Transverse colon (tissue), 4 donors: ENCODE data around the gene AKAP6. TPM values are rescaled to one million over a fixed set of nuclear protein-coding genes. Genes with fewer than 3 reads are reported as not detected.

Experiments
- DNase-seq: peaks from one replicate; pipeline ENCODE4 v3.0.0-alpha.2; 2019
- H3K27ac ChIP-seq, 4 donors: fragments of 200-600 bp; sonication (generic); 2 replicates each; pipeline ENCODE4 v1.5.1; 2016 to 2018; ENCODE audit warnings: inconsistent platforms in 4 of 4
- H3K27me3 ChIP-seq: fragments of 200-600 bp; sonication (generic); 2 replicates; pipeline ENCODE4 v1.5.1; 2017; ENCODE audit warnings: inconsistent platforms
- H3K36me3 ChIP-seq, 4 donors: fragments of 200-600 bp; sonication (generic); 2 replicates each; pipeline ENCODE4 v1.5.1; 2017 to 2019; ENCODE audit warnings: inconsistent platforms in 4 of 4
- H3K4me1 ChIP-seq, 4 donors: fragments of 200-600 bp; sonication (generic); 2 replicates each; pipeline ENCODE4 v1.5.1; 2017 to 2020; ENCODE audit warnings: inconsistent platforms in 4 of 4
- H3K4me3 ChIP-seq, 4 donors: fragments of 200-600 bp; sonication (generic); 1 replicate in 1 of 4; 2 replicates in 3 of 4; pipeline versions ENCODE4 v1.5.1 to v1.6.1; 2017 to 2019; ENCODE audit warnings: inconsistent platforms in 4 of 4
- H3K9me3 ChIP-seq, 2 donors: fragments of 200-600 bp; sonication (generic); 2 replicates each; pipeline ENCODE4 v1.5.1; 2017 to 2019; ENCODE audit warnings: inconsistent platforms in 2 of 2
- CTCF ChIP-seq, 5 experiments: fragments of 200-600 bp in 3 of 5; fragments of 450-650 bp in 2 of 5; sonication (generic) in 3 of 5; IDR thresholded peaks; 1 replicate in 2 of 5; 2 replicates in 3 of 5; pipeline ENCODE4 v1.5.1; 2016 to 2017; ENCODE audit warnings: antibody characterized with exemption in 5 of 5, inconsistent platforms in 3 of 5, mild to moderate bottlenecking in 2 of 5, moderate library complexity in 1 of 5
- EP300 ChIP-seq: sonication (generic); formaldehyde crosslinking; IDR thresholded peaks from one replicate; pipeline ENCODE4 v1.6.1; 2017; ENCODE audit warnings: antibody characterized with exemption, low read depth
- POLR2A ChIP-seq: fragments of 450-650 bp; IDR thresholded peaks from one replicate; pipeline ENCODE4 v1.6.1; 2016; ENCODE audit warnings: antibody characterized with exemption, mild to moderate bottlenecking, moderate library complexity
- POLR2AphosphoS5 ChIP-seq, 3 donors: sonication (generic); formaldehyde crosslinking; IDR thresholded peaks; one replicate each; pipeline ENCODE4 v1.6.1; 2016; ENCODE audit warnings: antibody characterized with exemption in 3 of 3
- WGBS, 2 donors: methylation state at CpG; one replicate each; pipeline ENCODE4 v1.1.5; 2018; ENCODE audit warnings: low coverage in 1 of 2; 5-methylcytosine and 5-hydroxymethylcytosine counted together
- in situ Hi-C, 4 donors: fragments of 200-750 bp; cut with MboI; loops; one replicate each; pipeline versions ENCODE4 v1.15.0 to v1.15.1; 2017; ENCODE audit warnings: low sequenced_read_pairs in 3 of 4, low pct_ligation_motif_present in 1 of 4, low pct_unique_long_range_greater_than_20kb in 1 of 4
- intact Hi-C: fragments of 100-400 bp; cut with DNase I; formaldehyde crosslinking; loops from one replicate; pipeline ENCODE4 v1.15.1; 2023; ENCODE audit warnings: low total_unique reads
- total RNA-seq, 4 donors: library from RNA; depleted of rRNA; stranded (reverse); fragments of >200 nt; gene quantifications; one replicate each; pipeline ENCODE4 v1.1.0, GENCODE V29; 2016

Gene AKAP6
- total RNA-seq, 4 donors from 2014 or later = 6.3 to 16.7 (median 9.7) TPM

DNA sequence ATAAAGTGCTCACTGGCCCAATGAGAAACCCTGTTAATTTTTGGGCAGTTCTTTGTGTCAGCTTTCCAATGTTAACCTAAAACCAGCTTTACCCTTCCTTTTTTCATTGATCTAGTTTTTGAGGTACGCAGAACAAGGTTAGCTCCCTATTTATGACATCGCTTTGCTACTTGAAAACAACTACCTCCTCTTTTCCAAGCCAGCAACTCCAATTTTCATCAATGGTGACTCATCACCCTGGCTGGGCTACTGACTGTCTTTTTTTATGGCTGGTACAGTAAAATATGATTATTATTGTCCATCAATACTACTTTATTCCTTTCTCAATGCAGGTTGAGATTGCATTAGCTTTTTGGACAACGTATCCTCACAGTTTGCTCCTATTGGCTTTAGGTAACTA is 22.5 kb upstream of the AKAP6 start:
- peaks cover 5 to 26% (median 21%) of the 10 kb centered on the region in 4 donors for H3K4me1 ChIP-seq
- H3K4me3 ChIP-seq = no peak overlapping the region
- WGBS, 2 donors = 80% methylated on average over 3 of the region's 3 CpGs
- DNase-seq = no peak
- in situ Hi-C loops = no loop called here
- no peaks in the 10 kb centered on the region for H3K9me3 ChIP-seq
- no peak overlapping the region for H3K27ac ChIP-seq
- intact Hi-C loops = no loop called here
- no peaks in the 10 kb centered on the region for H3K27me3 ChIP-seq
- H3K36me3 ChIP-seq = no peaks in the 10 kb centered on the region
- TF ChIP-seq POLR2AphosphoS5 (IDR thresholded peaks at IDR 0.05) (no peak), CTCF (IDR thresholded peaks at IDR 0.05) (no peak), POLR2A (no peak), EP300 (no peak)

- intact Hi-C loops (no loop called here), in situ Hi-C loops (no loop called here)
- Histone ChIP-seq H3K4me3 (no peak overlapping the region), H3K9me3 (no peaks in the 10 kb centered on the region), H3K36me3 (no peaks in the 10 kb centered on the region), H3K27ac (peak overlapping the region; percentile 66 to 78 (median 70)), H3K27me3 (no peaks in the 10 kb centered on the region), H3K4me1 (peaks cover 5 to 26% (median 21%) of the 10 kb centered on the region in 4 donors)
- DNase-seq = peak; percentile 62
- TF ChIP-seq EP300 (no peak), POLR2A (no peak), CTCF (IDR thresholded peaks at IDR 0.05) (no peak), POLR2AphosphoS5 (IDR thresholded peaks at IDR 0.05) (no peak)
- 20 to 35% methylated on average over 3 of the region's 3 CpGs for WGBS, 2 donors
These were observed 21.1 kb upstream of the AKAP6 start for GRCh38 chr14:32307881-32308582.

GRCh38 chr14:32310876-32311275 is 18.2 kb upstream of the AKAP6 start:
- H3K27me3 ChIP-seq = no peaks in the 10 kb centered on the region
- in situ Hi-C loops = no loop called here

More at GRCh38 chr14:32310876-32311275, 18.2 kb upstream of the AKAP6 start:
- no peaks in the 10 kb centered on the region for H3K9me3 ChIP-seq
- no peak overlapping the region for H3K27ac ChIP-seq
- no peak for DNase-seq
- H3K4me1 ChIP-seq = peaks cover 5 to 40% (median 22%) of the 10 kb centered on the region in 4 donors
- TF ChIP-seq POLR2A (no peak), EP300 (no peak), CTCF (IDR thresholded peaks at IDR 0.05) (no peak), POLR2AphosphoS5 (IDR thresholded peaks at IDR 0.05) (no peak)
- no peak overlapping the region for H3K4me3 ChIP-seq
- intact Hi-C loops = no loop called here
- no peaks in the 10 kb centered on the region for H3K36me3 ChIP-seq
